ENCODE measurements around the gene RNPEP. TPM values are rescaled to one million over a fixed set of nuclear protein-coding genes. Genes with fewer than 3 reads are reported as not detected.

RNPEP gene
- total RNA-seq, 2 experiments from 2014 or later: 14.7 to 52.1 TPM

DNA sequence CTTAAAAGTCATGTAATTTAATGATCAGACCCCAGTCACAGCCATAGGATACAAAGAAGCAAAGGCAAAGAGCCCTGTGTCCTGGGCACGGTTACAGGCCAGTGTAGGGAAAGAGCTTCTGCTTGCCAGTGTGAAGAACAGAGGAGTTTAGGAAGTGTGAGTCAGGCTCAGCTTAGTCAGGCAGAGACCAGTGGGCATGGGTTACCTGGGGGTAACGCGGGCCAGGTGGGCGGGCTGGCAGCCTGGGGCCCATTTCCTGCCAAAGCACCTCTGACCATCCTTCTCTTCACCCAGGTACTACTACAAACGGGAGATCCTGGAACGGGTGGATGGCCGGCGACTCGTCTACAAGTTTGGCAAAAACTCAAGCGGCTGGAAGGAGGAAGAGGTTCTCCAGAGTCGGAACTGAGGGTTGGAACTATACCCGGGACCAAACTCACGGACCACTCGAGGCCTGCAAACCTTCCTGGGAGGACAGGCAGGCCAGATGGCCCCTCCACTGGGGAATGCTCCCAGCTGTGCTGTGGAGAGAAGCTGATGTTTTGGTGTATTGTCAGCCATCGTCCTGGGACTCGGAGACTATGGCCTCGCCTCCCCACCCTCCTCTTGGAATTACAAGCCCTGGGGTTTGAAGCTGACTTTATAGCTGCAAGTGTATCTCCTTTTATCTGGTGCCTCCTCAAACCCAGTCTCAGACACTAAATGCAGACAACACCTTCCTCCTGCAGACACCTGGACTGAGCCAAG, 32.6 kb downstream of the RNPEP start:
- H3K4me3 ChIP-seq (ENCODE audit: low read depth, low read length, poor library complexity, severe bottlenecking): no peak overlapping the region
- H3K4me1 ChIP-seq (ENCODE audit: insufficient read depth, low read length, poor library complexity, severe bottlenecking): peaks cover 4% of the 10 kb centered on the region
- H3K9me3 ChIP-seq (ENCODE audit: low read length): no peaks in the 10 kb centered on the region
- ChIA-PET CTCF (ENCODE audit: unreplicated experiment) (no interaction called here), POLR2A (no interaction called here)
- H3K9me2 ChIP-seq (ENCODE audit: insufficient read depth, low read length): no peaks in the 10 kb centered on the region
- intact Hi-C loops (cut with micrococcal nuclease; ENCODE audit: unreplicated experiment): no loop called here
- no peaks in the 10 kb centered on the region for H3K36me3 ChIP-seq (ENCODE audit: insufficient read depth, low read length)
- TF ChIP-seq EZH2phosphoT487 (IDR thresholded peaks at IDR 0.05; ENCODE audit: borderline replicate concordance, low read depth, low read length): no peak
- TF ChIP-seq, protein P1, sequence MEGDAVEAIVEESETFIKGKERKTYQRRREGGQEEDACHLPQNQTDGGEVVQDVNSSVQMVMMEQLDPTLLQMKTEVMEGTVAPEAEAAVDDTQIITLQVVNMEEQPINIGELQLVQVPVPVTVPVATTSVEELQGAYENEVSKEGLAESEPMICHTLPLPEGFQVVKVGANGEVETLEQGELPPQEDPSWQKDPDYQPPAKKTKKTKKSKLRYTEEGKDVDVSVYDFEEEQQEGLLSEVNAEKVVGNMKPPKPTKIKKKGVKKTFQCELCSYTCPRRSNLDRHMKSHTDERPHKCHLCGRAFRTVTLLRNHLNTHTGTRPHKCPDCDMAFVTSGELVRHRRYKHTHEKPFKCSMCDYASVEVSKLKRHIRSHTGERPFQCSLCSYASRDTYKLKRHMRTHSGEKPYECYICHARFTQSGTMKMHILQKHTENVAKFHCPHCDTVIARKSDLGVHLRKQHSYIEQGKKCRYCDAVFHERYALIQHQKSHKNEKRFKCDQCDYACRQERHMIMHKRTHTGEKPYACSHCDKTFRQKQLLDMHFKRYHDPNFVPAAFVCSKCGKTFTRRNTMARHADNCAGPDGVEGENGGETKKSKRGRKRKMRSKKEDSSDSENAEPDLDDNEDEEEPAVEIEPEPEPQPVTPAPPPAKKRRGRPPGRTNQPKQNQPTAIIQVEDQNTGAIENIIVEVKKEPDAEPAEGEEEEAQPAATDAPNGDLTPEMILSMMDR (conservative IDR thresholded peaks at IDR 0.05; ENCODE audit: low read length): no peak
- H3K79me2 ChIP-seq (ENCODE audit: insufficient read depth, low read depth, low read length): no peaks in the 10 kb centered on the region
- H3K4me2 ChIP-seq (ENCODE audit: low read length): no peak overlapping the region
- H3K27ac ChIP-seq (ENCODE audit: low read depth, low read length, poor library complexity, severe bottlenecking): no peak overlapping the region
- no TSS peak for BruUV-seq (replicated peaks)
- no peak for DNase-seq (ENCODE audit: low spot score)
- no peaks in the 10 kb centered on the region for H4K20me1 ChIP-seq (ENCODE audit: insufficient read depth, low read length)
- H2AFZ ChIP-seq (ENCODE audit: low read length): no peak overlapping the region

DNA sequence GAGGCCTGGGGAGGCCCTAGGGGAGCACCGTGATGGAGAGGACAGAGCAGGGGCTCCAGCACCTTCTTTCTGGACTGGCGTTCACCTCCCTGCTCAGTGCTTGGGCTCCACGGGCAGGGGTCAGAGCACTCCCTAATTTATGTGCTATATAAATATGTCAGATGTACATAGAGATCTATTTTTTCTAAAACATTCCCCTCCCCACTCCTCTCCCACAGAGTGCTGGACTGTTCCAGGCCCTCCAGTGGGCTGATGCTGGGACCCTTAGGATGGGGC, 33.2 kb downstream of the RNPEP start:
- Histone ChIP-seq H3K4me2 (ENCODE audit: low read length) (no peak overlapping the region), H3K27ac (ENCODE audit: low read depth, low read length, poor library complexity, severe bottlenecking) (no peak overlapping the region), H3K4me3 (ENCODE audit: low read depth, low read length, poor library complexity, severe bottlenecking) (no peak overlapping the region), H3K4me1 (ENCODE audit: insufficient read depth, low read length, poor library complexity, severe bottlenecking) (no peaks in the 10 kb centered on the region), H4K20me1 (ENCODE audit: insufficient read depth, low read length) (no peaks in the 10 kb centered on the region), H3K9me2 (ENCODE audit: insufficient read depth, low read length) (no peaks in the 10 kb centered on the region), H3K36me3 (ENCODE audit: insufficient read depth, low read length) (no peaks in the 10 kb centered on the region), H3K79me2 (ENCODE audit: insufficient read depth, low read depth, low read length) (no peaks in the 10 kb centered on the region), H3K9me3 (ENCODE audit: low read length) (no peaks in the 10 kb centered on the region), H2AFZ (ENCODE audit: low read length) (no peak overlapping the region)
- no peak for DNase-seq (ENCODE audit: low spot score)
- POLR2A ChIA-PET: no interaction called here
- BruUV-seq (replicated peaks): no TSS peak
- CTCF ChIA-PET (ENCODE audit: unreplicated experiment): no interaction called here
- intact Hi-C loops (cut with micrococcal nuclease; ENCODE audit: unreplicated experiment): no loop called here
- no peak for TF ChIP-seq EZH2phosphoT487 (IDR thresholded peaks at IDR 0.05; ENCODE audit: borderline replicate concordance, low read depth, low read length)
- TF ChIP-seq, protein P1 (conservative IDR thresholded peaks at IDR 0.05; ENCODE audit: low read length): no peak

DNA sequence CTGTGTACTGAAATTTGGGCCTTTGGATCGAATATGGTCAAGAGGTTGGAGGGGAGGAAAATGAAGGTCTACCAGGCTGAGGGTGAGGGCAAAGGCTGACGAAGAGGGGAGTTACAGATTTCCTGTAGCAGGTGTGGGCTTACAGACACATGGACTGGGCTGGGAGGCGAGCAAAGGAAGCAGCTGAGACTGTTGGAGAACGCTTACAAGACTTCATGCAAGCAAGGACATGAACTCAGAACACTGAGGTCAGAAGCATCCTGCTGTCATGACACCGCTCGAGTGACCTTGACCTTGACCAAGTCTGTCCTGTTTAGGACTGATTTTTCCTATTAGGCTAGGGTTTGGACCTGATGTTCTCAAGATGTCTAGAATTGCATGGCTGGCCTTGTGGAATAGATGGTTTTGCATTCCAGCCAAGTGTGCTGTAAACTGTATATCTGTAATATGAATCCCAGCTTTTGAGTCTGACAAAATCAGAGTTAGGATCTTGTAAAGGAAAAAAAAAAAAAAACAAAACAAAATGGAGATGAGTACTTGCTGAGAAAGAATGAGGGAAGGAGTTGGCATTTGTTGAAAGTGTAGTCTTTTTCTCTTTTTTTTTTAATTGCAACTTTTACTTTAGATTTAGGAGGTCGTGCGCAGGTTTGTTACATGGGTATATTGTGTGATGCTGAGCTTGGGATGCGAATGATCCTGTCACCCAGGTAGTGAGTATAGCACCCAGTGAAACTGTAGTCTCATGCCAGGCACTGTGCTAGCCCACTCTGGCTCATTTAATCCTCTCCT, 33.8 kb downstream of the RNPEP start:
- no peaks in the 10 kb centered on the region for H3K4me1 ChIP-seq (ENCODE audit: insufficient read depth, low read length, poor library complexity, severe bottlenecking)
- intact Hi-C loops (cut with micrococcal nuclease; ENCODE audit: unreplicated experiment): no loop called here
- CTCF ChIA-PET (ENCODE audit: unreplicated experiment): no interaction called here
- POLR2A ChIA-PET: no interaction called here
- H3K4me2 ChIP-seq (ENCODE audit: low read length): no peak overlapping the region
- no peaks in the 10 kb centered on the region for H3K36me3 ChIP-seq (ENCODE audit: insufficient read depth, low read length)
- no peak overlapping the region for H3K27ac ChIP-seq (ENCODE audit: low read depth, low read length, poor library complexity, severe bottlenecking)
- BruUV-seq (replicated peaks): no TSS peak
- H3K79me2 ChIP-seq (ENCODE audit: insufficient read depth, low read depth, low read length): no peaks in the 10 kb centered on the region
- H3K9me2 ChIP-seq (ENCODE audit: insufficient read depth, low read length): no peaks in the 10 kb centered on the region
- no peak for TF ChIP-seq EZH2phosphoT487 (IDR thresholded peaks at IDR 0.05; ENCODE audit: borderline replicate concordance, low read depth, low read length)
- TF ChIP-seq, protein P1 (conservative IDR thresholded peaks at IDR 0.05; ENCODE audit: low read length): no peak
- no peak overlapping the region for H3K4me3 ChIP-seq (ENCODE audit: low read depth, low read length, poor library complexity, severe bottlenecking)
- DNase-seq (ENCODE audit: low spot score): no peak
- H3K9me3 ChIP-seq (ENCODE audit: low read length): no peaks in the 10 kb centered on the region
- no peak overlapping the region for H2AFZ ChIP-seq (ENCODE audit: low read length)
- no peaks in the 10 kb centered on the region for H4K20me1 ChIP-seq (ENCODE audit: insufficient read depth, low read length)
